Measurements from ENCODE around the gene NUDT2. TPM values are rescaled to one million over a fixed set of nuclear protein-coding genes. Genes with fewer than 3 reads are reported as not detected.
A peak's percentile ranks its signal among the peaks of the same experiment; 100 is the strongest.

The NUDT2 gene
- total RNA-seq, 1 donor from 2014 or later, result 17.8 TPM

DNA sequence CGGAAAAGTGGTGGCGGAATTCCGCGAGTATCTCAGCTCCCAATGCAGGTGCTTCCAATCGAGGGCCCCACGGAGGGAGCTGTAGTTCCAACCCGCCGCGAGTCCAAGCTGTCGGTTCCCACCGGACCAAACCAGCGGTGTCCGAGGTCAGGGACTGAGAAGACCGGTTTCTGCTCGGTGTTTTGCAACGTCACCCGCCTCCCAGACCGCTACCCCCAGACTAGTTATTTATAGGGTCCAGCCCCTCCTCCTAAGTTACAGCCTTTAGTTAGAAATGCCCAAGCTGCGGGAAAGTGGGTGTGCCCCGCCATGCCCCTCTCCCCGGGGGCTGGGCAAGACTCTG, 48.0 kb downstream of the NUDT2 start:
- TF ChIP-seq, protein P1, sequence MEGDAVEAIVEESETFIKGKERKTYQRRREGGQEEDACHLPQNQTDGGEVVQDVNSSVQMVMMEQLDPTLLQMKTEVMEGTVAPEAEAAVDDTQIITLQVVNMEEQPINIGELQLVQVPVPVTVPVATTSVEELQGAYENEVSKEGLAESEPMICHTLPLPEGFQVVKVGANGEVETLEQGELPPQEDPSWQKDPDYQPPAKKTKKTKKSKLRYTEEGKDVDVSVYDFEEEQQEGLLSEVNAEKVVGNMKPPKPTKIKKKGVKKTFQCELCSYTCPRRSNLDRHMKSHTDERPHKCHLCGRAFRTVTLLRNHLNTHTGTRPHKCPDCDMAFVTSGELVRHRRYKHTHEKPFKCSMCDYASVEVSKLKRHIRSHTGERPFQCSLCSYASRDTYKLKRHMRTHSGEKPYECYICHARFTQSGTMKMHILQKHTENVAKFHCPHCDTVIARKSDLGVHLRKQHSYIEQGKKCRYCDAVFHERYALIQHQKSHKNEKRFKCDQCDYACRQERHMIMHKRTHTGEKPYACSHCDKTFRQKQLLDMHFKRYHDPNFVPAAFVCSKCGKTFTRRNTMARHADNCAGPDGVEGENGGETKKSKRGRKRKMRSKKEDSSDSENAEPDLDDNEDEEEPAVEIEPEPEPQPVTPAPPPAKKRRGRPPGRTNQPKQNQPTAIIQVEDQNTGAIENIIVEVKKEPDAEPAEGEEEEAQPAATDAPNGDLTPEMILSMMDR (IDR thresholded peaks at IDR 0.05; ENCODE audit: unreplicated experiment), result no peak
- Mint-ChIP-seq H3K27ac (peak overlapping the region; percentile 25), H3K4me3 (peak overlapping the region; percentile 85), H3K27me3 (ENCODE audit: low read depth) (peaks cover 47% of the 10 kb centered on the region), H3K36me3 (no peaks in the 10 kb centered on the region), H3K9me3 (no peaks in the 10 kb centered on the region), H3K4me1 (peaks cover 35% of the 10 kb centered on the region)
- DNase-seq (ENCODE audit: low spot score in 2 of 2, unreplicated experiment in 2 of 2), result no peak

DNA sequence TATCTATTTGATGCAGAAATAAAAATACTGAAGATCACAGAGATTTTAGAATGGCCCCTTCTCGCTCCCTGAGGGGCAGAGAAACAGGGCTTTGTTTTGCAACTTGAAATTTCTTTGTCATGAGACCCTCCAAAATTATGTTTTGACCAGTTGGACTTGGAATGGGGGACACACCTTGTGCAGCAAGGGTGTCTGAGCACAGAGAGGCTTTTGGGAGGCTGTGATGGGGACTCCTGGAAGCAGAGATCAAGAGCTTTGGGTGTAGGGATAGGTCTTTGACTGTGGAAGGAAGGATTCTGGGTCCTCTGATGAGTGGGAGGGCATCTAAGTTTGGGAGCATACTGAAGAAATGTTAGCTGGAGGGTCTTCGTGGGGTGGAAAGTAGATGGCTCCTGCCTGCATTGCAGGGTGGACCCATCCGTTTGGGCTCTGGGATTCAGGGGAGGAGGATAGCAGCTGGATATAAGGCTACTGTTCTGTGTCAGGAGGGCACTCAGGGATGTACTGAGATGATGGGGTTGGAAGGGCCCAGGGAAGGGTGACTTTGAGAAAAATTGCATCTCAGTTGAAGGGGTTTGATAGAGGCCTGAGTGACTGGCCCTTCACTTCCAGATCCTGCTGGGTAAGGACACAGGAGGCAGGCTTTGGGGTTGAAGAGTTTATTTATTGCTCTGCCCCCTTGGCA, 49.1 kb downstream of the NUDT2 start:
- no peaks in the 10 kb centered on the region for H3K36me3 Mint-ChIP-seq
- H3K4me3 Mint-ChIP-seq, result peak overlapping the region; percentile 37
- H3K27ac Mint-ChIP-seq, result no peak overlapping the region
- peaks cover 35% of the 10 kb centered on the region for H3K4me1 Mint-ChIP-seq
- DNase-seq (ENCODE audit: low spot score in 2 of 2, unreplicated experiment in 2 of 2), result no peak
- no peaks in the 10 kb centered on the region for H3K9me3 Mint-ChIP-seq
- TF ChIP-seq, protein P1 (IDR thresholded peaks at IDR 0.05; ENCODE audit: unreplicated experiment), result no peak
- H3K27me3 Mint-ChIP-seq (ENCODE audit: low read depth), result peaks cover 59% of the 10 kb centered on the region

DNA sequence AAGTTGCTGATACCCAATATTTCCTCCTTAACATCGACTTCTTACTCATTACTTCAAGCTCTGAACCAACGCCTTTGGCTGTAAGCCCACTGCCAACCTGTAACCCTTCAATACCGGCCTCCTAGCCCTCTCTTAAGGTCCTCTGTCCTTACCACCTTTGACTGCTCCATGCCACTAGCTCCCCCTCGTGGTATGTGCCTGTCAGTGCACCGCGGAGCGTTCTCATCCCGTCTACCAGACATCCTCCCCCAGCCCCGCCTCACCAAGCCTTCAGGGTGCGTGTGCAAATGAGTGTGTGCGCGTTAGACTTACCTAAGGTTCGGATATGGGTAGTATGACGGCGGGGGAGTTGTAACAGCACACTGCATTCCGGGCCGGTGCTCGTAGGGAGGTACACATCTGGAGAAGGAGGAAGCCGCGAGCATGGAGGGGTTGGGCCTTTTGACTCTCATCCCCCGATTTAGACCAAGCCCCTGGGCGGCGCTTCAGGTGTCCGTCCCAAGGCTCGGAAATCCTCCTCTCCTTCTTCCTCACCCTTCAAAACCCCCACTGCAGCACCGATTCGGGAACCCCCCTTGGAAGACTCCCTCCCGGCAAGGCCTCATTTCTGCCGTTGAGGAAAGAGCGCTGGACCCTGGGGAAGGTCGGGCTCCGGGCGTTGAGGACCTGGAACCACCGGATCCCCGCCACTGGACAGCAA, 50.1 kb downstream of the NUDT2 start:
- H3K27ac Mint-ChIP-seq, result no peak overlapping the region
- peaks cover 35% of the 10 kb centered on the region for H3K4me1 Mint-ChIP-seq
- peak in 1 of 2 experiments; percentile 85 for DNase-seq (ENCODE audit: low spot score in 2 of 2, unreplicated experiment in 2 of 2)
- peak overlapping the region; percentile 84 for H3K4me3 Mint-ChIP-seq
- H3K36me3 Mint-ChIP-seq, result no peaks in the 10 kb centered on the region
- no peaks in the 10 kb centered on the region for H3K9me3 Mint-ChIP-seq
- H3K27me3 Mint-ChIP-seq (ENCODE audit: low read depth), result peaks cover 69% of the 10 kb centered on the region
- TF ChIP-seq, protein P1 (IDR thresholded peaks at IDR 0.05; ENCODE audit: unreplicated experiment), result peak; percentile 89

DNA sequence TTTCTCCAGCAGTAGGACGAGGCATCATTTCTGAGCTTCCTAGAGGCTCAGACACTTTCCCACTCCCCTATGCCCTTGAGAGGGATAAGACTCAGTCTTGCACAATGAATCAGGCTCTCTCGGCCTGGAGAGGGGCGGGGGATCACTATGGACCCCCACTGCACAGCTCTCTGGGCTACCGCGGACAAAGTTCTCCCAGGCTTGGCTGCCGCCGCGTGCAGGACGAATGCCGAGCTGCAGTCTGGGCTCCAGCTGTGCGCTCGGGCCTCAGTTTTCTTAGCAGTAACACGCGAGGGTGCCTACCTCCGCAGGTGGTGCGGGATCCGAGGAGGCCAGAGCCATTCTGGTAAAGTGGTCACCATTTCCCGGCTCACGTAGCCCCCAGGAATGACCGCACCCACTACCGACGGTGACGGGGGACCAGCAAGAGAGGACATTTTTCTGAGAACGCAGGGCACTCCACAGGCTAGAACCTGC, 50.7 kb downstream of the NUDT2 start:
- Mint-ChIP-seq H3K9me3 (no peaks in the 10 kb centered on the region), H3K27me3 (ENCODE audit: low read depth) (peaks cover 74% of the 10 kb centered on the region), H3K4me3 (peak overlapping the region; percentile 84), H3K4me1 (peaks cover 32% of the 10 kb centered on the region), H3K27ac (no peak overlapping the region), H3K36me3 (no peaks in the 10 kb centered on the region)
- TF ChIP-seq, protein P1 (IDR thresholded peaks at IDR 0.05; ENCODE audit: unreplicated experiment), result no peak
- no peak for DNase-seq (ENCODE audit: low spot score in 2 of 2, unreplicated experiment in 2 of 2)

DNA sequence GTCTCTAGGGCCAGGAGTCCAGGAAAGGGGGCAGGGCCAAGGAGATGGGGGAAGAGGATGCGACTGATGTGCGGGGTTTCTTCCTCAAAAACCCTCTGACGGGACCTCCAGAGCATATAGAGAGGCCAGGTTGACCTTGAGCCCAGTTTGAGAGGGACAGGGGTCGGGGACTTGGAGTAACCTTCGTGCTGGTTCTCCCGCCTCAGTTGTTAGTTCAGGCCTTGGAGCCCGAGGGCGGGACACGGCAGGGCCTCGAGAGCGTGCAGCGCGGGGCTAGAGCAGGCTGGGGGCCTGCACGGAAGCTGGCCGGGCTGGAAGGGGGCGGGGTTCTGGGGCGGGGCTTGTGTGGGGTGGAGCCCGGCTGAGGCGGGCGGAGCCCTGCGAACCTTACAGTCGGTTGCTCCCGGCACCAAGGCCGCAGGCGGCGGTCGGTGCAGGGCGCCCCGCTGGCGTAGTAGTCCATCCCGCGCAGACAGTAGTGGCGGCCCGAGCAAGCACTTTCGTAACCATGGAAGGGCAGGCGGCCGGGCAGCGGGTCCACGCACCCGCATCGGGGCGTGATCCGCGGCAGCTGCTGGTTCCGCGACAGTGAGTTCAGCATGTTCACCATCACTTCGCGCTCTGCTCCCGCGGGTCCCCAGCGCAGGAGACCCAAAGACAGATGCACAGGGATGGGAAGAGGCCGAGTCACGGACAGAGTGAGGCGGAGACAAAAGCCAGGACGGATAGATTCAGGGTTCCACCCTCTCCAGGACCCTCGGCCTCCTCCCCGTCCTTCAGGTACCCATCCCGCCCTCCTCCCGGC, 51.3 kb downstream of the NUDT2 start:
- TF ChIP-seq, protein P1 (IDR thresholded peaks at IDR 0.05; ENCODE audit: unreplicated experiment), result no peak
- Mint-ChIP-seq H3K27ac (no peak overlapping the region), H3K4me3 (peak overlapping the region; percentile 84), H3K27me3 (ENCODE audit: low read depth) (peaks cover 73% of the 10 kb centered on the region), H3K4me1 (peaks cover 27% of the 10 kb centered on the region), H3K9me3 (no peaks in the 10 kb centered on the region), H3K36me3 (no peaks in the 10 kb centered on the region)
- peak in 1 of 2 experiments; percentile 71 for DNase-seq (ENCODE audit: low spot score in 2 of 2, unreplicated experiment in 2 of 2)

Measured in mesothelial cell of epicardium (in vitro differentiated cells).